Stimulated activated memory B cell treated with anti-CD40 and anti-IgM and Interleukin-4, amounts not matched to agents 10 μg/mL and 1 μg/mL and 100 μg/mL, for 72 hours (primary cell): ENCODE data around the gene ARMC2.
"Not testable (repeated sequence)": the region's sequence is repeated elsewhere in the genome, so short reads cannot be mapped to it uniquely, and the experiment has no call there.

Experiments used
- ATAC-seq: fragments of 150-1000 bp; cut with Tn5 transposase; 2 replicates; pipeline ENCODE4 v1.10.0; 2021
- H3K27ac Mint-ChIP-seq: one replicate; pipeline ENCODE4 v1.8.0; 2022; ENCODE audit warnings: mild to moderate bottlenecking, mixed read lengths
- H3K27me3 Mint-ChIP-seq: one replicate; pipeline ENCODE4 v1.8.0; 2022; ENCODE audit warnings: mixed read lengths
- H3K36me3 Mint-ChIP-seq: one replicate; pipeline ENCODE4 v1.8.0; 2022; ENCODE audit warnings: mixed read lengths
- H3K4me1 Mint-ChIP-seq: one replicate; pipeline ENCODE4 v1.8.0; 2022; ENCODE audit warnings: mixed read lengths
- H3K4me3 Mint-ChIP-seq: one replicate; pipeline ENCODE4 v1.8.0; 2022; ENCODE audit warnings: mild to moderate bottlenecking, moderate library complexity, mixed read lengths
- H3K9me3 Mint-ChIP-seq: one replicate; pipeline ENCODE4 v1.8.0; 2022; ENCODE audit warnings: mixed read lengths

ARMC2 gene

DNA sequence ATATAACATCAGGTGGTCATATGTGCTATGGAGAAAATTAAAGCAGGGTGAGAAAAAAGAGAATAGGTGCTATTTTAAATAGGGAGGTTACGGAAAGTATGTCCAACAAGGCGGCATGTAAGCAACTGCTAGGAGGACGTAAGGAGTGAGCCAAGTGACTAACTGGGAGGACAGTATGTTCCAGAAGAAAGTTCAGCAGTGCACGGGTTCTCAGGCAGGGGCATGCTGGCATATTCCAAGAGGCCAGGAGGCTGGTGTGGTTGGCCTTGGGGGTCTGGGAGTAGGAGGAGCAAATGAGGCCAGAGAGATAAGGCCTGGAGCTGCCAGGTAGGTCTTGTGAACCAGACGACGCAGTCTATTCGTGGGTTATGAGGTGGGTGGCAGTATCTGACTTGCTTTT is 112.4 kb downstream of the ARMC2 start:
- Mint-ChIP-seq H3K27ac (no peak overlapping the region), H3K4me1 (peaks cover 14% of the 10 kb centered on the region), H3K4me3 (no peak overlapping the region), H3K36me3 (no peaks in the 10 kb centered on the region), H3K27me3 (no peaks in the 10 kb centered on the region), H3K9me3 (no peaks in the 10 kb centered on the region)
- ATAC-seq: no peak

GRCh38 chr6:108961077-108961476 is 112.9 kb downstream of the ARMC2 start:
- Mint-ChIP-seq H3K9me3 (no peaks in the 10 kb centered on the region), H3K27me3 (no peaks in the 10 kb centered on the region), H3K27ac (no peak overlapping the region)

GRCh38 chr6:108961985-108962384 is 113.8 kb downstream of the ARMC2 start:
- no peaks in the 10 kb centered on the region for H3K27me3 Mint-ChIP-seq
- no peaks in the 10 kb centered on the region for H3K9me3 Mint-ChIP-seq
- peaks cover 18% of the 10 kb centered on the region for H3K4me1 Mint-ChIP-seq
- H3K27ac Mint-ChIP-seq: no peak overlapping the region
- H3K36me3 Mint-ChIP-seq: no peaks in the 10 kb centered on the region
- no peak overlapping the region for H3K4me3 Mint-ChIP-seq
- ATAC-seq: no peak

More at GRCh38 chr6:108961077-108961476, 112.9 kb downstream of the ARMC2 start:
- Mint-ChIP-seq H3K4me1 (peaks cover 12% of the 10 kb centered on the region), H3K4me3 (no peak overlapping the region), H3K36me3 (no peaks in the 10 kb centered on the region)
- ATAC-seq: no peak

- H3K36me3 Mint-ChIP-seq: no peaks in the 10 kb centered on the region
- no peak for ATAC-seq
- H3K4me3 Mint-ChIP-seq: no peak overlapping the region
- H3K27ac Mint-ChIP-seq: no peak overlapping the region
- H3K9me3 Mint-ChIP-seq: no peaks in the 10 kb centered on the region
- H3K27me3 Mint-ChIP-seq: no peaks in the 10 kb centered on the region
- peaks cover 16% of the 10 kb centered on the region for H3K4me1 Mint-ChIP-seq
Measured at GRCh38 chr6:108966251-108966650, 118.0 kb downstream of the ARMC2 start.

- no peak overlapping the region for H3K4me3 Mint-ChIP-seq
- H3K9me3 Mint-ChIP-seq: no peaks in the 10 kb centered on the region
- peak; percentile 65 for ATAC-seq
- peak overlapping the region; percentile 51 for H3K27ac Mint-ChIP-seq
- H3K27me3 Mint-ChIP-seq: no peaks in the 10 kb centered on the region
- no peaks in the 10 kb centered on the region for H3K36me3 Mint-ChIP-seq
- peaks cover 16% of the 10 kb centered on the region for H3K4me1 Mint-ChIP-seq
Measured at GRCh38 chr6:108966855-108967755, 118.9 kb downstream of the ARMC2 start.

- H3K36me3 Mint-ChIP-seq: no peaks in the 10 kb centered on the region
- H3K9me3 Mint-ChIP-seq: no peaks in the 10 kb centered on the region
- no peaks in the 10 kb centered on the region for H3K27me3 Mint-ChIP-seq
- H3K27ac Mint-ChIP-seq: no peak overlapping the region
- no peak overlapping the region for H3K4me3 Mint-ChIP-seq
- H3K4me1 Mint-ChIP-seq: peaks cover 16% of the 10 kb centered on the region
- no peak for ATAC-seq
Measured at GRCh38 chr6:108968325-108969316, 120.4 kb downstream of the ARMC2 start.

DNA sequence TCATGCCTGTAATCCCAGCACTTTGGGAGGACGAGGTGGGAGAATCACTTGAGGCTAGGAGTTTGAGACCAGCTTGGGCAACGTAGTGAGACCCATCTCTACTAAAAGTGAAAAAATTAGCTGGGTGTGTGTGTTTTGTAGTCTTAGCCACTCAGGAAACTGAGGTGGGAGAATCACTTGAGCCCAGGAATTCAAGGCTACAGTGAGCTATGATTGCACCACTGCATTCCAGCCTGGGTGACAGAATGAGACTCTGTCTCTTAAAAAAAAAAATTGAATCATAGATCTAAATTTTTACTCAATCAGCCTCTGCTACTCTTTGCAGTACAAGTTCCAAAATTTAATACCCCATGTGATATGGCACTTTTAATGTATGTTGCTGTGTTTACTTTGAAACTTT is 121.6 kb downstream of the ARMC2 start:
- H3K9me3 Mint-ChIP-seq: no peaks in the 10 kb centered on the region
- no peaks in the 10 kb centered on the region for H3K27me3 Mint-ChIP-seq
- peaks cover 16% of the 10 kb centered on the region for H3K4me1 Mint-ChIP-seq
- no peak overlapping the region for H3K4me3 Mint-ChIP-seq
- H3K27ac Mint-ChIP-seq: no peak overlapping the region
- ATAC-seq: no peak
- no peaks in the 10 kb centered on the region for H3K36me3 Mint-ChIP-seq

- no peaks in the 10 kb centered on the region for H3K4me1 Mint-ChIP-seq
- H3K27me3 Mint-ChIP-seq: no peaks in the 10 kb centered on the region
- no peak overlapping the region for H3K4me3 Mint-ChIP-seq
- H3K36me3 Mint-ChIP-seq: peaks cover 7% of the 10 kb centered on the region
- H3K9me3 Mint-ChIP-seq: peaks cover 11% of the 10 kb centered on the region
- no peak for ATAC-seq
- H3K27ac Mint-ChIP-seq: no peak overlapping the region
Measured at GRCh38 chr6:108974201-108974600, 126.0 kb downstream of the ARMC2 start.

DNA sequence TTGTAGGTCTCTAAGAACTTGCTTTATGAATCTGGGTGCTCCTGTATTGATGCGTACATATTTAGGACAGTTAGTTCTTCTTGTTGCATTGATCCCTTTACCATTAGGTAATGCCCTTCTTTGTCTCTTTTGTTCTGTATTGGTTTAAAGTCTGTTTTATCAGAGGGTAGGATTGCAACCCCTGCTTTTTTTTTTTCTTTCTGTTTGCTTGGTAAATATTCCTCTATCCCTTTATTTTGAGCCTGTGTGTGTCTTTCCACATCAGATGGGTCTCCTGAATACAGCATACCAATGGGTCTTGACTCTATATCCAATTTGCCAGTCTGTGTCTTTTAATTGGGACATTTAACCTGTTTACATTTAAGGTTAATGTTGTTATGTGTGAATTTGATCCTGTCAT is 130.4 kb downstream of the ARMC2 start:
- not testable (repeated sequence) for H3K27ac Mint-ChIP-seq, H3K27me3 Mint-ChIP-seq
- peaks cover 30% of the 10 kb centered on the region for H3K36me3 Mint-ChIP-seq

GRCh38 chr6:108982154-108983113 is 134.2 kb downstream of the ARMC2 start:
- Mint-ChIP-seq H3K27ac (no peak overlapping the region), H3K27me3 (no peaks in the 10 kb centered on the region), H3K36me3 (peaks cover 44% of the 10 kb centered on the region), H3K4me1 (no peaks in the 10 kb centered on the region), H3K9me3 (peaks cover 13% of the 10 kb centered on the region), H3K4me3 (no peak overlapping the region)
- no peak for ATAC-seq

More for the DNA sequence above, 130.4 kb downstream of the ARMC2 start:
- H3K4me1 Mint-ChIP-seq, H3K4me3 Mint-ChIP-seq, ATAC-seq: not testable (repeated sequence)
- peaks cover 19% of the 10 kb centered on the region for H3K9me3 Mint-ChIP-seq

DNA sequence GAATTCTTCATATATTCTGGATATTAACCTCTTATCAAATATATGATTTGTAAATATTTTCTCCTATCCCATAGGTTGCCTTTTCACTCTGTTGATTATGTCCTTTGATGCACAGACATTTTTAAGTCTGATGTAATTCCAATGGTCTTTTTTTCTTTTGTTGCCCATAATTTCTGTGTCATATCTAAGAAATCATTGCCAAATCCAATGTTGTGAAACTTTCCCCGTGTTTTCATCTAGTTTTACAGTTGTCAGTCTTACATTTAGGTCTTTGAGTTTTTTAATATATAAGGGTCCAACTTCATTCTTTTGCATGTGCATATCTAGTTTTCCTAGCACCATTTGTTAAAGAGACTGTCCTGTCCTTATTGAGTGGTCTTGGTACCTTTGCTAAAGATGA is 134.9 kb downstream of the ARMC2 start:
- Mint-ChIP-seq H3K4me1 (no peaks in the 10 kb centered on the region), H3K27ac (no peak overlapping the region), H3K4me3 (no peak overlapping the region), H3K9me3 (peaks cover 9% of the 10 kb centered on the region), H3K27me3 (no peaks in the 10 kb centered on the region), H3K36me3 (peaks cover 44% of the 10 kb centered on the region)
- ATAC-seq: no peak

GRCh38 chr6:108985301-108985700 is 137.1 kb downstream of the ARMC2 start:
- H3K4me3 Mint-ChIP-seq: no peak overlapping the region
- no peaks in the 10 kb centered on the region for H3K27me3 Mint-ChIP-seq
- H3K27ac Mint-ChIP-seq: no peak overlapping the region
- peaks cover 54% of the 10 kb centered on the region for H3K36me3 Mint-ChIP-seq
- ATAC-seq: no peak
- no peaks in the 10 kb centered on the region for H3K4me1 Mint-ChIP-seq
- peaks cover 4% of the 10 kb centered on the region for H3K9me3 Mint-ChIP-seq

DNA sequence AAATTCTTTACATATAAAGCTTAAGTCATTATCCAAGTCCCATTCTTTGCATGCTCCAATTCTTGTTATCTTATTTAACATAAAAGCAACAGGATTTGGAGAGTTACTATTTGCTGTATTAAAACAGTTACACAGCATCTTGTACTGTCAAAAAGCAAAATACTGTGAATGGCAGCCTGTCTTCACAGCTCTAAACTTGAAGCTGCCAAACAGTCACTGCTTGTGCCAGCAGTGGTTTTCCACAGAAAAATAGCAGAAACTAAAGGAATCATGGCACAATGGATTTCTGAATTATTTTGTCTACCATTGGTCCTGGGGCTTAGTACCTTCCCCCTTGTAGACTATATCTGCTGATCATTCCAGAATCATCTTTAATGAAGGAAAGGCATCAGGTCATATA is 138.9 kb downstream of the ARMC2 start:
- no peak overlapping the region for H3K27ac Mint-ChIP-seq
- ATAC-seq: no peak
- peaks cover 65% of the 10 kb centered on the region for H3K36me3 Mint-ChIP-seq
- H3K4me3 Mint-ChIP-seq: no peak overlapping the region
- no peaks in the 10 kb centered on the region for H3K4me1 Mint-ChIP-seq
- no peaks in the 10 kb centered on the region for H3K9me3 Mint-ChIP-seq
- H3K27me3 Mint-ChIP-seq: no peaks in the 10 kb centered on the region

DNA sequence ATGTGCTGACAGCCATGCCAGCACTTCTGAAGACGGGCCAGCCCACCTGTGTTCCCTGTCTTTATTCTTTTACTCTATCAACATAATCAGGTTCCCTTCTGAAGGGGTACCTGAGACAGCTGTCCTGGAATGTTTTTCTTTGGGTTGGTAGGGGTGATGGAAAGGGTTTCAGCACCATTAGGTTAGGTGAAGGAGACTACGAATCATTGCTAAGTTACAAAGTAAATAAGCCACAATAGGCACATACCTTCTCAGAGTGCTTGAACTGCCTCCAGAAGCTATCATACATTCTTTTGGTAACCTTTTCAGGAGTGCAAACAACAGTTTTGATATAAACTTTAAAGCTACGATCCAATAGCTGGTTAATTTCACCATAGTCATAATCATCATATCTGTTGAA is 140.1 kb downstream of the ARMC2 start:
- Mint-ChIP-seq H3K27me3 (no peaks in the 10 kb centered on the region), H3K36me3 (peaks cover 59% of the 10 kb centered on the region), H3K4me3 (no peak overlapping the region), H3K27ac (no peak overlapping the region), H3K4me1 (no peaks in the 10 kb centered on the region), H3K9me3 (no peaks in the 10 kb centered on the region)
- no peak for ATAC-seq
